ENCODE measurements around the gene HSP90AB1.

Gene HSP90AB1

GRCh38 chr6:44289726-44290260 is 42.9 kb downstream of the HSP90AB1 start:
- no peak for DNase-seq (ENCODE audit: low read depth)

- DNase-seq (ENCODE audit: low read depth) = no peak
Measured at GRCh38 chr6:44291841-44292240, 44.9 kb downstream of the HSP90AB1 start.

GRCh38 chr6:44292661-44293365 is 45.9 kb downstream of the HSP90AB1 start:
- DNase-seq (ENCODE audit: low read depth) = peak; percentile 69

- DNase-seq (ENCODE audit: low read depth) = no peak
Measured at GRCh38 chr6:44294832-44295791, 48.2 kb downstream of the HSP90AB1 start.

GRCh38 chr6:44297063-44298038 is 50.5 kb downstream of the HSP90AB1 start:
- DNase-seq (ENCODE audit: low read depth) = peak; percentile 43

GRCh38 chr6:44298055-44298803 is 51.3 kb downstream of the HSP90AB1 start:
- no peak for DNase-seq (ENCODE audit: low read depth)

- DNase-seq (ENCODE audit: low read depth) = no peak
Measured at GRCh38 chr6:44298864-44299263, 52.0 kb downstream of the HSP90AB1 start.

GRCh38 chr6:44300292-44300823 is 53.5 kb downstream of the HSP90AB1 start:
- DNase-seq (ENCODE audit: low read depth) = no peak

GRCh38 chr6:44301106-44301505 is 54.2 kb downstream of the HSP90AB1 start:
- no peak for DNase-seq (ENCODE audit: low read depth)

GRCh38 chr6:44301782-44302564 is 55.1 kb downstream of the HSP90AB1 start:
- DNase-seq (ENCODE audit: low read depth) = no peak

GRCh38 chr6:44302856-44303255 is 56.0 kb downstream of the HSP90AB1 start:
- DNase-seq (ENCODE audit: low read depth) = no peak

All from ELR (cell line).